DND-41 (cell line): ENCODE measurements around the gene MARCHF10.

Source experiments
- ATAC-seq: fragments of 200-7000 bp; cut with Tn5 transposase; 3 replicates; pipeline ENCODE4 v1.9.1; 2021; ENCODE audit warnings: low read depth; ENCODE audit not compliant: insufficient read depth
- DNase-seq: peaks from one replicate; pipeline ENCODE4 v3.0.0-alpha.2; 2020
- H2AFZ ChIP-seq: 2 replicates; pipeline ENCODE4 v1.6.0; 2012; ENCODE audit warnings: low read depth, low read length
- H3K27ac ChIP-seq: 2 replicates; pipeline ENCODE4 v1.5.1; 2012; ENCODE audit warnings: low read length, inconsistent platforms
- H3K27me3 ChIP-seq: fragments of 200-600 bp; sonication (generic); 2 replicates; pipeline ENCODE4 v1.6.0; 2012; ENCODE audit warnings: low read length, mild to moderate bottlenecking, inconsistent platforms; ENCODE audit not compliant: insufficient read depth, poor library complexity
- H3K36me3 ChIP-seq: 2 replicates; pipeline ENCODE4 v1.5.1; 2012; ENCODE audit warnings: low read length, inconsistent platforms; ENCODE audit not compliant: insufficient read depth
- H3K4me1 ChIP-seq: 2 replicates; pipeline ENCODE4 v1.5.1; 2012; ENCODE audit warnings: mild to moderate bottlenecking, low read length; ENCODE audit not compliant: insufficient read depth
- H3K4me2 ChIP-seq: 2 replicates; pipeline ENCODE4 v1.6.0; 2012; ENCODE audit warnings: mild to moderate bottlenecking, moderate library complexity, low read length, inconsistent platforms; ENCODE audit not compliant: insufficient read depth
- H3K4me3 ChIP-seq, 2 experiments: fragments of 200-600 bp in 1 of 2; shearing (Covaris generic) in 1 of 2; 2 replicates each; pipeline ENCODE4 v1.5.1; 2012 to 2016; ENCODE audit warnings: inconsistent platforms in 2 of 2, low read length in 2 of 2, mild to moderate bottlenecking in 2 of 2, low read depth in 1 of 2, moderate library complexity in 1 of 2
- H3K79me2 ChIP-seq: 2 replicates; pipeline ENCODE4 v1.6.0; 2012; ENCODE audit warnings: low read length, inconsistent platforms; ENCODE audit not compliant: insufficient read depth
- H3K9ac ChIP-seq: 2 replicates; pipeline ENCODE4 v1.6.0; 2012; ENCODE audit warnings: low read depth, mild to moderate bottlenecking, inconsistent platforms, low read length, moderate library complexity
- H3K9me3 ChIP-seq: 2 replicates; pipeline ENCODE4 v1.5.1; 2012; ENCODE audit warnings: low read length, moderate library complexity, mild to moderate bottlenecking, inconsistent platforms; ENCODE audit not compliant: insufficient read depth, severe bottlenecking
- H4K20me1 ChIP-seq: 2 replicates; pipeline ENCODE4 v1.6.0; 2012; ENCODE audit warnings: low read length; ENCODE audit not compliant: insufficient read depth
- CTCF ChIP-seq: IDR thresholded peaks from 2 replicates; pipeline ENCODE4 v1.5.1; 2012; ENCODE audit warnings: borderline replicate concordance, low read length, moderate library complexity, mild to moderate bottlenecking; ENCODE audit not compliant: poor library complexity, severe bottlenecking; ENCODE audit errors: extremely low read depth
- EZH2 ChIP-seq: IDR thresholded peaks from 3 replicates; pipeline ENCODE4 v1.6.1; 2012; ENCODE audit warnings: borderline replicate concordance, low read depth, mild to moderate bottlenecking, moderate library complexity, low read length, inconsistent platforms; ENCODE audit not compliant: severe bottlenecking

The MARCHF10 gene

DNA sequence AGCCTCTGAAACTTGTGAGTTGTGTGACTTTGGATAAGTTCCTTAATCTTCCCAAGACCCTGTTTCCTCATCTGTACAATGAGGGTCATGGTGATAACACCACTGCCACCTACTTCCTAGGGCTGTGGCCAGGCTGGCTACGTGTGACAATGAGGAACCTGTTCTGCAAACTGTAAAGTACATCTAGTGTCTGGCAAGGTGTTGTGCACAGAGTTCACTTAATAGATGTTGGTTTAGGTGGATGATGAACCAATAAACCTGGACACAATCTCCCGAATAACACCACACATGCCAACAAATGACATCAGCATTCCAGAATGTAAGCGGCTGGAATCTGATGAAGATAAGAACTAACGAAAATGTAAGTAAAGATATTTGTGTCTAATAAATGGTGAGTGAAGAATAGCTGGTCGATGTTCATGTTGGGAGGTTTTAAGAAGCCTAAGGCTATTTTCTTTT lies 82.3 kb downstream of the MARCHF10 start:
- H3K27me3 ChIP-seq = peaks cover 14% of the 10 kb centered on the region
- H3K36me3 ChIP-seq = no peaks in the 10 kb centered on the region
- H3K4me1 ChIP-seq = peaks cover 8% of the 10 kb centered on the region
- no peak overlapping the region for H3K4me3 ChIP-seq
- no peaks in the 10 kb centered on the region for H4K20me1 ChIP-seq
- H2AFZ ChIP-seq = no peak overlapping the region
- H3K9me3 ChIP-seq = no peaks in the 10 kb centered on the region
- no peak overlapping the region for H3K9ac ChIP-seq
- no peaks in the 10 kb centered on the region for H3K79me2 ChIP-seq
- no peak for ATAC-seq
- H3K27ac ChIP-seq = no peak overlapping the region
- TF ChIP-seq EZH2 = no peak
- no peak for TF ChIP-seq CTCF
- no peak for DNase-seq
- no peak overlapping the region for H3K4me2 ChIP-seq

- H3K9ac ChIP-seq = no peak overlapping the region
- peak; percentile 43 for DNase-seq
- H3K36me3 ChIP-seq = no peaks in the 10 kb centered on the region
- no peak overlapping the region for H2AFZ ChIP-seq
- ATAC-seq = peak; percentile 75
- peaks cover 21% of the 10 kb centered on the region for H3K27me3 ChIP-seq
- no peak for TF ChIP-seq CTCF
- TF ChIP-seq EZH2 = no peak
- H3K27ac ChIP-seq = no peak overlapping the region
- peaks cover 8% of the 10 kb centered on the region for H3K4me1 ChIP-seq
- no peak overlapping the region for H3K4me3 ChIP-seq
- no peaks in the 10 kb centered on the region for H3K79me2 ChIP-seq
- no peaks in the 10 kb centered on the region for H4K20me1 ChIP-seq
- no peak overlapping the region for H3K4me2 ChIP-seq
- no peaks in the 10 kb centered on the region for H3K9me3 ChIP-seq
These were observed 83.5 kb downstream of the MARCHF10 start for GRCh38 chr17:62724398-62725146.

DNA sequence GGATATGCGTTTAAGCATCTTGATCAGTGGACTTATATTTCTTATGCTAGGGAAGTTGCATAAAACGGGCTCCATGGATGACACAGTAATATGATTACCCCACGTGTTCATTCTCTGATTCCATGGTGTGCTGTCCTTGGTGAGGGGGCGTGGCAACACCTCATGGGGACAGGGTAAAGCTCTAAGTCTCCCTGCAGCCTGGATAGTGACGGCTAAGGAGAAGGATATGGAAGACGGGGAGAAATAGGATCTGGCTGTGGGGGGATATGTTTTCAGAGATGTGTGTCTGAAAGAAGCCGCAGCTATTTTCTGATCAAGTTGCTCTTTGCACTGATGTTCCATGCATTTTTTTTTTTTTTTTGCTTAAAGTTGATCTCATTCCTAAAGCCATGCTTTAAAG lies 84.3 kb downstream of the MARCHF10 start:
- Histone ChIP-seq H3K27ac (no peak overlapping the region), H3K4me1 (peaks cover 8% of the 10 kb centered on the region), H3K27me3 (peaks cover 23% of the 10 kb centered on the region), H3K36me3 (no peaks in the 10 kb centered on the region), H4K20me1 (no peaks in the 10 kb centered on the region), H3K9ac (no peak overlapping the region), H3K79me2 (no peaks in the 10 kb centered on the region), H3K4me2 (no peak overlapping the region), H3K9me3 (no peaks in the 10 kb centered on the region), H2AFZ (no peak overlapping the region), H3K4me3 (no peak overlapping the region)
- DNase-seq = no peak
- no peak for ATAC-seq
- TF ChIP-seq CTCF (no peak), EZH2 (no peak)
